Measurements from ENCODE around the gene MREG.

Gene MREG

GRCh38 chr2:215951558-215951957 lies 61.8 kb downstream of the MREG start:
- Histone ChIP-seq H3K9me3 (ENCODE audit: insufficient read depth, low read depth, low read length) (no peaks in the 10 kb centered on the region), H3K4me1 (ENCODE audit: insufficient read depth, low read length, poor library complexity, severe bottlenecking) (no peaks in the 10 kb centered on the region), H3K4me3 (ENCODE audit: low read length, poor library complexity, severe bottlenecking) (no peak overlapping the region), H2AFZ (ENCODE audit: low read length) (no peak overlapping the region), H3K9ac (ENCODE audit: low read depth, low read length, poor library complexity, severe bottlenecking) (no peak overlapping the region), H3K4me2 (ENCODE audit: low read depth, low read length, poor library complexity, severe bottlenecking) (no peak overlapping the region), H3K9me2 (replicated peaks; ENCODE audit: low read depth, low read length) (no peaks in the 10 kb centered on the region), H3K36me3 (ENCODE audit: insufficient read depth, low read length) (peaks cover 19% of the 10 kb centered on the region; the same call in 1 of the 2 replicates), H3K27me3 (ENCODE audit: insufficient read depth, low read length, poor library complexity, severe bottlenecking) (no peaks in the 10 kb centered on the region), H3F3A (ENCODE audit: low read depth) (no peaks in the 10 kb centered on the region), H3K79me2 (ENCODE audit: insufficient read depth, low read length) (peaks cover 12% of the 10 kb centered on the region; the same call in 1 of the 2 replicates), H4K20me1 (ENCODE audit: insufficient read depth, low read length, poor library complexity, severe bottlenecking) (peaks cover 3% of the 10 kb centered on the region)
- TF ChIP-seq EZH2phosphoT487 (IDR thresholded peaks at IDR 0.05; ENCODE audit: borderline replicate concordance) (no peak), CTCF (conservative IDR thresholded peaks at IDR 0.05; ENCODE audit: low read length) (no peak)

GRCh38 chr2:215949991-215950404 lies 63.4 kb downstream of the MREG start:
- Histone ChIP-seq H3K9me2 (replicated peaks; ENCODE audit: low read depth, low read length) (no peaks in the 10 kb centered on the region), H3K79me2 (ENCODE audit: insufficient read depth, low read length) (peaks cover 9% of the 10 kb centered on the region; the same call in 1 of the 2 replicates), H3F3A (ENCODE audit: low read depth) (no peaks in the 10 kb centered on the region), H3K4me2 (ENCODE audit: low read depth, low read length, poor library complexity, severe bottlenecking) (no peak overlapping the region), H3K9ac (ENCODE audit: low read depth, low read length, poor library complexity, severe bottlenecking) (no peak overlapping the region), H3K27me3 (ENCODE audit: insufficient read depth, low read length, poor library complexity, severe bottlenecking) (no peaks in the 10 kb centered on the region), H4K20me1 (ENCODE audit: insufficient read depth, low read length, poor library complexity, severe bottlenecking) (peaks cover 3% of the 10 kb centered on the region), H3K36me3 (ENCODE audit: insufficient read depth, low read length) (peaks cover 34% of the 10 kb centered on the region; the same call in 1 of the 2 replicates), H3K9me3 (ENCODE audit: insufficient read depth, low read depth, low read length) (no peaks in the 10 kb centered on the region), H2AFZ (ENCODE audit: low read length) (no peak overlapping the region), H3K4me3 (ENCODE audit: low read length, poor library complexity, severe bottlenecking) (no peak overlapping the region), H3K4me1 (ENCODE audit: insufficient read depth, low read length, poor library complexity, severe bottlenecking) (no peaks in the 10 kb centered on the region)
- TF ChIP-seq CTCF (conservative IDR thresholded peaks at IDR 0.05; ENCODE audit: low read length) (peak; percentile 70), EZH2phosphoT487 (IDR thresholded peaks at IDR 0.05; ENCODE audit: borderline replicate concordance) (no peak)

GRCh38 chr2:215948051-215948450 lies 65.3 kb downstream of the MREG start:
- H2AFZ ChIP-seq (ENCODE audit: low read length), result no peak overlapping the region
- TF ChIP-seq CTCF (conservative IDR thresholded peaks at IDR 0.05; ENCODE audit: low read length) (no peak), EZH2phosphoT487 (IDR thresholded peaks at IDR 0.05; ENCODE audit: borderline replicate concordance) (no peak)
- no peaks in the 10 kb centered on the region for H3K9me3 ChIP-seq (ENCODE audit: insufficient read depth, low read depth, low read length)
- H3K79me2 ChIP-seq (ENCODE audit: insufficient read depth, low read length), result peaks cover 7% of the 10 kb centered on the region; the same call in 1 of the 2 replicates
- H3K9me2 ChIP-seq (replicated peaks; ENCODE audit: low read depth, low read length), result no peaks in the 10 kb centered on the region
- no peak overlapping the region for H3K4me2 ChIP-seq (ENCODE audit: low read depth, low read length, poor library complexity, severe bottlenecking)
- H3K9ac ChIP-seq (ENCODE audit: low read depth, low read length, poor library complexity, severe bottlenecking), result no peak overlapping the region
- H3K4me3 ChIP-seq (ENCODE audit: low read length, poor library complexity, severe bottlenecking), result no peak overlapping the region
- H3K36me3 ChIP-seq (ENCODE audit: insufficient read depth, low read length), result peaks cover 40% of the 10 kb centered on the region; the same call in 1 of the 2 replicates
- H3K27me3 ChIP-seq (ENCODE audit: insufficient read depth, low read length, poor library complexity, severe bottlenecking), result no peaks in the 10 kb centered on the region
- H4K20me1 ChIP-seq (ENCODE audit: insufficient read depth, low read length, poor library complexity, severe bottlenecking), result peaks cover 3% of the 10 kb centered on the region
- no peaks in the 10 kb centered on the region for H3K4me1 ChIP-seq (ENCODE audit: insufficient read depth, low read length, poor library complexity, severe bottlenecking)
- H3F3A ChIP-seq (ENCODE audit: low read depth), result no peaks in the 10 kb centered on the region
